IMR-90 (cell line): Measurements from ENCODE around the gene MTA1. TPM values are rescaled to one million over a fixed set of nuclear protein-coding genes. Genes with fewer than 3 reads are reported as not detected.

Experiments
- ATAC-seq: fragments of 200-7000 bp; cut with Tn5 transposase; 2 replicates; pipeline ENCODE4 v1.9.1; 2020; ENCODE audit warnings: low read depth, mild to moderate bottlenecking, moderate library complexity
- BruUV-seq: library from RNA; stranded (reverse); fragments of 400-500 nt; replicated peaks from 2 replicates; lab custom pipeline; 2021; lab: Mats Ljungman, UMichigan
- CTCF ChIA-PET: fragments of 300-600 bp; formaldehyde crosslinking; extraction: SDS; loops from one replicate; lab custom pipeline; 2021; ENCODE audit warnings: antibody characterized with exemption; lab: Yijun Ruan, JAX
- POLR2A ChIA-PET: fragments of 300-600 bp; sonication (Branson Sonifier 250); formaldehyde crosslinking; loops from one replicate; lab custom pipeline; 2022; ENCODE audit warnings: antibody characterized with exemption; ENCODE audit not compliant: unreplicated experiment; lab: Charles Lee
- DNase-seq: peaks from one replicate; pipeline ENCODE4 v3.0.0; 2013
- H2AFZ ChIP-seq: replicated peaks from 2 replicates; pipeline ENCODE3; 2013; ENCODE audit warnings: low read length, mild to moderate bottlenecking; ENCODE audit not compliant: poor library complexity
- H2AK5ac ChIP-seq: 2 replicates; pipeline ENCODE4 v1.6.1; 2013; ENCODE audit warnings: low read depth, low read length, inconsistent platforms
- H2AK9ac ChIP-seq: replicated peaks from 2 replicates; pipeline ENCODE3; 2013; ENCODE audit warnings: mild to moderate bottlenecking, low read depth, low read length, moderate library complexity; ENCODE audit not compliant: poor library complexity
- H2BK120ac ChIP-seq: 2 replicates; pipeline ENCODE4 v1.6.1; 2013; ENCODE audit warnings: low read depth, low read length, inconsistent platforms
- H2BK15ac ChIP-seq: 3 replicates; pipeline ENCODE4 v1.6.1; 2013; ENCODE audit warnings: low read depth, low read length, inconsistent platforms
- H2BK20ac ChIP-seq: 2 replicates; pipeline ENCODE4 v1.6.1; 2013; ENCODE audit warnings: low read depth, mild to moderate bottlenecking, inconsistent platforms, low read length, moderate library complexity
- H2BK5ac ChIP-seq: 2 replicates; pipeline ENCODE4 v1.6.1; 2013; ENCODE audit warnings: mild to moderate bottlenecking, low read depth, low read length, inconsistent platforms; ENCODE audit not compliant: poor library complexity, severe bottlenecking
- H3K14ac ChIP-seq: replicated peaks from 2 replicates; pipeline ENCODE4 v1.6.1; 2013; ENCODE audit warnings: low read depth, low read length, inconsistent platforms
- H3K18ac ChIP-seq: 2 replicates; pipeline ENCODE4 v1.6.1; 2013; ENCODE audit warnings: low read depth, low read length, control low read depth
- H3K23ac ChIP-seq: 2 replicates; pipeline ENCODE4 v1.6.1; 2013; ENCODE audit warnings: low read depth, low read length, inconsistent platforms
- H3K27ac ChIP-seq: 2 replicates; pipeline ENCODE4 v1.5.1; 2013; ENCODE audit warnings: mild to moderate bottlenecking, control low read depth, low read length; ENCODE audit not compliant: insufficient read depth
- H3K27me3 ChIP-seq: 2 replicates; pipeline ENCODE4 v1.6.1; 2013; ENCODE audit warnings: low read length; ENCODE audit not compliant: control insufficient read depth, insufficient read depth
- H3K36me3 ChIP-seq: 2 replicates; pipeline ENCODE4 v1.6.1; 2013; ENCODE audit warnings: low read length, mixed read lengths; ENCODE audit not compliant: control insufficient read depth, insufficient read depth
- H3K4ac ChIP-seq: 2 replicates; pipeline ENCODE4 v1.6.1; 2013; ENCODE audit warnings: low read depth, low read length, inconsistent platforms
- H3K4me1 ChIP-seq: 2 replicates; pipeline ENCODE4 v1.6.1; 2013; ENCODE audit warnings: low read length, mixed read lengths; ENCODE audit not compliant: control insufficient read depth, insufficient read depth
- H3K4me2 ChIP-seq: 2 replicates; pipeline ENCODE4 v1.6.1; 2013; ENCODE audit warnings: low read depth, mild to moderate bottlenecking, control low read depth, low read length, moderate library complexity
- H3K4me3 ChIP-seq: 2 replicates; pipeline ENCODE4 v1.5.1; 2013; ENCODE audit warnings: low read depth, mild to moderate bottlenecking, control low read depth, low read length, moderate library complexity; ENCODE audit not compliant: insufficient read depth
- H3K56ac ChIP-seq: 2 replicates; pipeline ENCODE4 v1.6.1; 2013; ENCODE audit warnings: low read length, inconsistent platforms; ENCODE audit not compliant: insufficient read depth; ENCODE audit errors: extremely low read depth
- H3K79me1 ChIP-seq, 2 experiments: 2 replicates each; pipeline ENCODE4 v1.6.1; 2013; ENCODE audit warnings: low read length in 2 of 2, inconsistent platforms in 1 of 2, low read depth in 1 of 2
- H3K9ac ChIP-seq: 2 replicates; pipeline ENCODE4 v1.6.1; 2013; ENCODE audit warnings: low read depth, low read length, control low read depth
- H3K9me1 ChIP-seq: 2 replicates; pipeline ENCODE4 v1.6.1; 2013; ENCODE audit warnings: low read length, inconsistent platforms; ENCODE audit not compliant: insufficient read depth
- H3K9me3 ChIP-seq: 2 replicates; pipeline ENCODE4 v1.6.1; 2013; ENCODE audit warnings: low read length; ENCODE audit not compliant: control insufficient read depth, insufficient read depth
- H4K20me1 ChIP-seq: 2 replicates; pipeline ENCODE4 v1.6.1; 2013; ENCODE audit warnings: low read length, inconsistent platforms; ENCODE audit not compliant: insufficient read depth
- H4K5ac ChIP-seq: 2 replicates; pipeline ENCODE4 v1.6.1; 2013; ENCODE audit warnings: mild to moderate bottlenecking, low read depth, low read length, control low read depth
- H4K8ac ChIP-seq, 2 experiments: 2 replicates each; pipeline ENCODE4 v1.6.1; 2013; ENCODE audit warnings: low read depth in 2 of 2, low read length in 2 of 2, control low read depth in 1 of 2, inconsistent platforms in 1 of 2
- H4K91ac ChIP-seq: 2 replicates; pipeline ENCODE4 v1.6.1; 2013; ENCODE audit warnings: low read depth, low read length, inconsistent platforms; ENCODE audit not compliant: insufficient read depth
- BHLHE40 ChIP-seq: fragments of 150-350 bp; IDR thresholded peaks from 2 replicates; pipeline ENCODE4 v1.6.1; 2016; ENCODE audit warnings: mild to moderate bottlenecking, low read depth, low read length
- CHD1 ChIP-seq: IDR thresholded peaks from 2 replicates; pipeline ENCODE4 v1.6.1; 2012; ENCODE audit warnings: low read depth, low read length, improper control_type of control experiment
- MAZ ChIP-seq: IDR thresholded peaks from 2 replicates; pipeline ENCODE4 v1.6.1; 2012; ENCODE audit warnings: low read depth, mild to moderate bottlenecking, low read length, improper control_type of control experiment, moderate library complexity, borderline replicate concordance
- USF2 ChIP-seq: fragments of 150-350 bp; IDR thresholded peaks from 2 replicates; pipeline ENCODE4 v1.6.1; 2017; ENCODE audit warnings: mild to moderate bottlenecking, antibody characterized with exemption, low read length, low read depth
- WGBS, 2 experiments: methylation state at CpG; one replicate each; pipeline versions ENCODE4 v1.1.5 to v1.1.7; 2013; ENCODE audit warnings: missing lambda C conversion rate in 2 of 2; ENCODE audit not compliant: insufficient read length in 1 of 2; ENCODE audit errors: extremely low coverage in 2 of 2; 5-methylcytosine and 5-hydroxymethylcytosine counted together
- dilution Hi-C: fragments of 300-500 bp; cut with HindIII; formaldehyde crosslinking; loops from one replicate; pipeline ENCODE4 v1.14.3; 2018; ENCODE audit warnings: low sequenced_read_pairs; ENCODE audit not compliant: unreplicated experiment
- in situ Hi-C: fragments of 300-500 bp; cut with MboI; formaldehyde crosslinking; loops from 3 replicates; pipeline ENCODE4 v1.14.3; 2019; ENCODE audit warnings: low sequenced_read_pairs, inconsistent platforms, mixed read lengths
- intact Hi-C: fragments of 100-400 bp; cut with micrococcal nuclease; formaldehyde crosslinking; loops from 2 replicates; pipeline ENCODE4 v1.10.0; 2022
- polyA plus RNA-seq, 3 experiments: library from polyadenylated mRNA; depleted of rRNA; stranded (reverse); fragments of >200 nt; gene quantifications; 2 replicates each; pipeline ENCODE4 v1.2.3, GENCODE V29; 2012; ENCODE audit warnings: low replicate concordance in 1 of 3
- total RNA-seq: library from RNA; depleted of rRNA; stranded (reverse); fragments of >200 nt; gene quantifications from 2 replicates; pipeline ENCODE4 v1.2.3, GENCODE V29; 2012

Gene MTA1
- total and polyA plus RNA-seq, 2 of the 4 experiments (the other 2 are of a cell fraction), result 21.5 to 61.6 TPM

DNA sequence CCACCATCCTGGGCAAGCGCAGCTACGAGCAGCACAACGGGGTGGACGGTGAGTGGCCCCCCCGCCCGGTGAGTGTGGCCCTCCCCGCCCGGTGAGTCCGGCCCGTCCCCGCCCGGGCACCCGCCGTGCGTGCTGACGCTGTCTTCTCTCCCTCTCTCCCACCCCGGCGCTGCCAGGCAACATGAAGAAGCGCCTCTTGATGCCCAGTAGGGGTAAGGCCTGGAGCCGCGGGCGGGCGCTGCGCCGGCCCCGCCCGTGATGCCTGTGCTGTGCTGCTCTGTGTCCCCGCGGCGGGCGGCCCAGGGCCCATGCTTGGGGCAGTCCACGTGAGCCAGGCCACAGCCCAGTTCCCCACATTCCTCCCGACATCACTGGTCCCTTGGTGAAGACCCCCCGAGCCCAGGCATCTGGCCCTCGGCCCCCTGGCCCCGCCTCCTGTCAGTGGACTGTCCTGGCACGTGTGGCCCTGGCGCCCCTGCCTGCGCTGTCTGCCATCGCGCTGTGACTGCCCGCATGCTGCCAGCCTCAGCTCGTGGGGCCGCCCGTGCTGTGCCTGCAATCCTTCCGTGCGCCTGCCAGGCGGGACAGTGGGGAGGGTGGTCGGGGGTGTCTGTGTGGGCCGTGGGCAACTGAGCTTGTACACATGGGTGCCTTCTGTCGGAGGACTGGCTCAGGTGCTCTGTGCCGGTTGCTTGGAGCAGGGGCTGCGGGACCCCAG lies 47.1 kb downstream of the MTA1 start:
- no TSS peak for BruUV-seq
- Histone ChIP-seq H4K91ac (no peak overlapping the region), H2AK9ac (no peak overlapping the region), H3K4me2 (no peak overlapping the region), H4K5ac (no peak overlapping the region), H3K9ac (no peak overlapping the region), H2BK120ac (no peak overlapping the region), H3K9me3 (no peaks in the 10 kb centered on the region), H3K27me3 (no peaks in the 10 kb centered on the region), H3K18ac (no peak overlapping the region), H3K79me1 (no peaks in the 10 kb centered on the region; a peak in 1 of 4 replicates), H3K23ac (no peak overlapping the region), H3K4me3 (no peak overlapping the region), H2AFZ (no peak overlapping the region), H4K20me1 (peaks cover 8% of the 10 kb centered on the region), H3K27ac (no peak overlapping the region), H3K56ac (no peak overlapping the region), H2BK20ac (no peak overlapping the region), H2AK5ac (no peak overlapping the region), H2BK15ac (no peak overlapping the region), H4K8ac (no peak overlapping the region), H3K4ac (no peak overlapping the region), H3K4me1 (peaks cover 2% of the 10 kb centered on the region; the same call in 1 of the 2 replicates), H3K9me1 (0 out of 2 replicates have a peak, but pooled peaks cover 3% of the 10 kb centered on the region), H3K36me3 (peaks cover 60% of the 10 kb centered on the region), H3K14ac (no peak overlapping the region), H2BK5ac (no peak overlapping the region)
- intact Hi-C loops (no loop called here), dilution Hi-C loops (no loop called here), in situ Hi-C loops (no loop called here)
- POLR2A ChIA-PET, result no interaction called here
- ATAC-seq (no peak), DNase-seq (no peak)
- TF ChIP-seq USF2 (no peak), BHLHE40 (no peak), CHD1 (no peak), MAZ (no peak)
- CTCF ChIA-PET, result no interaction called here
- WGBS, 2 experiments, result 89% methylated on average over 7 of the region's 53 CpGs; no CpG with 5 or more reads in 1 of the 2 experiments
